NCI-H2107 treated with DMSO at 0.1 percent for 48 hours (cell line): ENCODE data around the gene GMNC.
A peak's percentile ranks its signal among the peaks of the same experiment; 100 is the strongest.

ENCODE experiments used
- DNase-seq: peaks from one replicate; lab custom pipeline; 2025; ENCODE audit not compliant: unreplicated experiment; lab: John Stamatoyannopoulos, UW

The GMNC gene

GRCh38 chr3:190853464-190853863, 9.0 kb downstream of the GMNC start:
- DNase-seq = no peak

GRCh38 chr3:190849607-190850006, 12.9 kb downstream of the GMNC start:
- no peak for DNase-seq

- no peak for DNase-seq
These were observed 13.6 kb downstream of the GMNC start for GRCh38 chr3:190848870-190849269.

- no peak for DNase-seq
These were observed 15.1 kb downstream of the GMNC start for GRCh38 chr3:190847436-190847835.

GRCh38 chr3:190840146-190840545, 22.3 kb downstream of the GMNC start:
- no peak for DNase-seq

GRCh38 chr3:190831225-190831624, 31.3 kb downstream of the GMNC start:
- DNase-seq = no peak

GRCh38 chr3:190830031-190830430, 32.5 kb downstream of the GMNC start:
- DNase-seq = no peak

- no peak for DNase-seq
These were observed 36.5 kb downstream of the GMNC start for GRCh38 chr3:190826018-190826417.

- DNase-seq = no peak
These were observed 37.0 kb downstream of the GMNC start for GRCh38 chr3:190825386-190826016.

GRCh38 chr3:190811775-190812480, 50.6 kb downstream of the GMNC start:
- DNase-seq = peak; percentile 47

- DNase-seq = no peak
These were observed 51.5 kb downstream of the GMNC start for GRCh38 chr3:190810957-190811356.

GRCh38 chr3:190809351-190809750, 53.1 kb downstream of the GMNC start:
- DNase-seq = no peak

- no peak for DNase-seq
These were observed 54.6 kb downstream of the GMNC start for GRCh38 chr3:190807719-190808375.
